ENCODE results near the gene MRPL55.

MRPL55 gene

GRCh38 chr1:228075801-228076271 lies 33.3 kb downstream of the MRPL55 start:
- Histone ChIP-seq H3K4me3 (ENCODE audit: low read length) (no peak overlapping the region), H3K27ac (ENCODE audit: low read length) (no peak overlapping the region), H3K27me3 (ENCODE audit: control insufficient read depth, insufficient read depth, low read length) (peaks cover 71% of the 10 kb centered on the region), H3K9ac (ENCODE audit: low read length) (no peak overlapping the region), H3K4me1 (ENCODE audit: control insufficient read depth, low read depth, low read length) (peaks cover 5% of the 10 kb centered on the region), H3K36me3 (ENCODE audit: control insufficient read depth, low read depth, low read length) (no peaks in the 10 kb centered on the region), H3K9me3 (ENCODE audit: control insufficient read depth, low read depth, low read length) (no peaks in the 10 kb centered on the region)

- Histone ChIP-seq H3K4me3 (ENCODE audit: low read length) (no peak overlapping the region), H3K27me3 (ENCODE audit: control insufficient read depth, insufficient read depth, low read length) (peaks cover 78% of the 10 kb centered on the region), H3K27ac (ENCODE audit: low read length) (no peak overlapping the region), H3K4me1 (ENCODE audit: control insufficient read depth, low read depth, low read length) (peaks cover 5% of the 10 kb centered on the region), H3K9ac (ENCODE audit: low read length) (no peak overlapping the region), H3K9me3 (ENCODE audit: control insufficient read depth, low read depth, low read length) (no peaks in the 10 kb centered on the region), H3K36me3 (ENCODE audit: control insufficient read depth, low read depth, low read length) (no peaks in the 10 kb centered on the region)
Observed at GRCh38 chr1:228074954-228075730, 34.0 kb downstream of the MRPL55 start.

DNA sequence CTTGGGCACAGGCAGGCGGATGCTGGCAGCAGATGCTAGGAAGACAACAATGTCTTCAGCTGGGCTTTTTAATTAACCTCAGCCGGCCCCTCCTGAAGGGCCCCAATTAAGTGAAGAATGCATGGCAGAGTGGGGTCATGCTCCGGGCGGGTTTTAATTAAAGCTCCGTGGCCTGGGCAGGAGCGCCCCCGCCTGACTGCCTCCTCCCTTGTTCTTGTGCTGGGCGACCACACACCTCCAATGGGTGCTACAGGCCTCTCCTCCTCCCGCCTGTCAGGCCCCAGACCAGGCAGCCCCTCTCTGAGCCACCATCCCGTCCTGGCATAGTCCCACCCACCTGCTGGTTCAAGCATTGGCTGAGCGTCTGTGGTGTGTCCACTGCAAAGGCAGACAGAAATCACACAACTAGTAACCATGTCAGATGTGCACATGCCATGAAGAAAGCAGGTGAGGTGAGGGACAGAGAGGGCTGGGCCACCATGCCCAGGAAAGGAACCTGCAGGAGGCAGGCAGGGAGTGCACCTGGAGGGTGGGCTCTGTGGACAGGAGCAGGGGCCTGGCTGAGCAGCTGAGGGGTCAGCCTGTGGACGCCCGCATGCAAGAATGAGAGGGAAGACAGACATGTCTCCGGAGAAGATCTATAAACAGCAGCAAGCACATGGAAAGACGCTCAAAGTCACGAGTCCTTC lies 35.1 kb downstream of the MRPL55 start:
- Histone ChIP-seq H3K36me3 (ENCODE audit: control insufficient read depth, low read depth, low read length) (no peaks in the 10 kb centered on the region), H3K27ac (ENCODE audit: low read length) (no peak overlapping the region), H3K9me3 (ENCODE audit: control insufficient read depth, low read depth, low read length) (no peaks in the 10 kb centered on the region), H3K9ac (ENCODE audit: low read length) (no peak overlapping the region), H3K4me3 (ENCODE audit: low read length) (no peak overlapping the region), H3K4me1 (ENCODE audit: control insufficient read depth, low read depth, low read length) (peaks cover 4% of the 10 kb centered on the region), H3K27me3 (ENCODE audit: control insufficient read depth, insufficient read depth, low read length) (peaks cover 89% of the 10 kb centered on the region)

DNA sequence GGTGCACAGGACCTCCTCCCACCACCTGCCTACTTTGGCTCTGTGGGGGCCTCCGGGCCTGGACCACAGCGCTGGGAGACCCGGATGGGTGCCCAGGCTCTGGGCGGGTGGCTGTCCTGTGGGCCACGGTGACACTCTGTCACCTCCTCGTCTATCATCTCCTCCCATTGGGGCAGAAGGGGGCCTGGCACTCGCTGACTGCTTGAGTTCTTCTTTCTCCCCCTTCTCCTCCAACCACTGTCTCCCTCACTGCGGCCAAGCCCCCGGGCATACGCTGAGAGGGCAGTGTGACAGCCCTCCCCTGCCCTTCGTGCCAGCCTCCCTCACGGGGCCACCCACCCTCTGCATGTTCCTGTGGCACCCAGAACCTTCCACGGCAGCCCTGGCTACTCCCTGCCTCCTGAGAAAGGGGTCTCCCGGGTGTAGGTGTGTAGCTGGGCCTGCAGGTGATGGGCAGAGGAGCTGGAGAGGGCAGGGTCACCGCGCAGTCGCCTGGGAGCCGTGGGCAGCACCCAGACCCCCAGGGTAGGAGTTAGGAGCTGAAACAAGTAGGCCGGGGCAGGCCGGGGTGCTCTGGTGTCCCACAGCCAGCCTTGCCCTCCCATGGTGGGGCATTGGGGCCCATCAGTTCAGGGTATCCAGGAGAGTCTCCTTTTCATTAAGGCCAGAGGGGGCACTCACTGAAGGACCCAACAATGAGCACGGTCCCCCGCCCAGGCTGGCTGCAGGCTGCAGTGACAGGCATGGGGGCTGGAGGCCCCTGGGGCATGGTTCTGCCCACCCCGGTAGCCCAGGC lies 35.8 kb downstream of the MRPL55 start:
- H3K4me3 ChIP-seq (ENCODE audit: low read length), result no peak overlapping the region
- H3K27ac ChIP-seq (ENCODE audit: low read length), result no peak overlapping the region
- no peaks in the 10 kb centered on the region for H3K9me3 ChIP-seq (ENCODE audit: control insufficient read depth, low read depth, low read length)
- peaks cover 97% of the 10 kb centered on the region for H3K27me3 ChIP-seq (ENCODE audit: control insufficient read depth, insufficient read depth, low read length)
- no peaks in the 10 kb centered on the region for H3K36me3 ChIP-seq (ENCODE audit: control insufficient read depth, low read depth, low read length)
- no peaks in the 10 kb centered on the region for H3K4me1 ChIP-seq (ENCODE audit: control insufficient read depth, low read depth, low read length)
- no peak overlapping the region for H3K9ac ChIP-seq (ENCODE audit: low read length)

- H3K9me3 ChIP-seq (ENCODE audit: control insufficient read depth, low read depth, low read length), result no peaks in the 10 kb centered on the region
- peaks cover 99% of the 10 kb centered on the region for H3K27me3 ChIP-seq (ENCODE audit: control insufficient read depth, insufficient read depth, low read length)
- H3K4me1 ChIP-seq (ENCODE audit: control insufficient read depth, low read depth, low read length), result no peaks in the 10 kb centered on the region
- H3K4me3 ChIP-seq (ENCODE audit: low read length), result no peak overlapping the region
- no peak overlapping the region for H3K27ac ChIP-seq (ENCODE audit: low read length)
- no peak overlapping the region for H3K9ac ChIP-seq (ENCODE audit: low read length)
- no peaks in the 10 kb centered on the region for H3K36me3 ChIP-seq (ENCODE audit: control insufficient read depth, low read depth, low read length)
Observed at GRCh38 chr1:228072658-228073043, 36.4 kb downstream of the MRPL55 start.

DNA sequence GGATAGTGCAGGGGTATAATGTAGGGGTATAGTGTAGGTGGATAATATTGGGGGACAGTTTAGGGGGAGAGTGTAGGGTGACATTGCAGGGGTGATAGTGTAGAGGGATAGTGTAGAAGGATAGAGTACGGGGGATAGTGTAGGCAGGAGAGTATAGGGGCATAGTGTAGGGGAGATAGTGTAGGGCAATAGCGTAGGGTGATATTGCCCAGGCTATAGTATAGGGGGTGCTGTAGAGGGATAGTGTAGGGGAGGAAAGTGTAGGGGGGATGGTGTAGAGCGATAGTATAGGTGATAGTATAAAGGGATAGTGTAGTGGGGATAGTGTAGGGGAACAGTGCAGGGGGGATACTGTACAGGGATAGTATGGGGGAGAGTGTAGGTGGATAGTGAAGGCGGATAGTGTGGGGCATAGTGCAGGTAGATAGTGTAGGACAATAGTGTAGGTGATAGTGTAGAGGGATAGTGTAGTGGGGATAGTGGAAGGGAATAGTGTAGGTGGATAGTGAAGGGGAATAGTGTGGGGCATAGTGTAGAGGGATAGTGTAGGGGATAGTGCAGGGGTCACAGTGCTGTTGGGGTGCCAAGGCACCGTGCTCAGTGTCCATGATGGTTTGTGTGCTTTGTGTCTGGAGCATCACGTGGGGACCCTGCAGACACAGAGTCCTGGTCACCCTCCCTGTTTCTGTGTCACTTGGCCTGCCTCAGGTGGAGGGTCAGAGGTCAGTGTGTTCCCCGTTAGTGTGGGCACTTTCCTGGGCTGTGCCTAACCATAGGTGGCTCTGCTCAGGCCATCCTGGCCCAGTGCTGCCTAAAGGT lies 37.1 kb downstream of the MRPL55 start:
- no peak overlapping the region for H3K4me3 ChIP-seq (ENCODE audit: low read length)
- no peaks in the 10 kb centered on the region for H3K36me3 ChIP-seq (ENCODE audit: control insufficient read depth, low read depth, low read length)
- H3K9ac ChIP-seq (ENCODE audit: low read length), result no peak overlapping the region
- no peak overlapping the region for H3K27ac ChIP-seq (ENCODE audit: low read length)
- no peaks in the 10 kb centered on the region for H3K4me1 ChIP-seq (ENCODE audit: control insufficient read depth, low read depth, low read length)
- peaks cover 99% of the 10 kb centered on the region for H3K27me3 ChIP-seq (ENCODE audit: control insufficient read depth, insufficient read depth, low read length)
- H3K9me3 ChIP-seq (ENCODE audit: control insufficient read depth, low read depth, low read length), result no peaks in the 10 kb centered on the region

DNA sequence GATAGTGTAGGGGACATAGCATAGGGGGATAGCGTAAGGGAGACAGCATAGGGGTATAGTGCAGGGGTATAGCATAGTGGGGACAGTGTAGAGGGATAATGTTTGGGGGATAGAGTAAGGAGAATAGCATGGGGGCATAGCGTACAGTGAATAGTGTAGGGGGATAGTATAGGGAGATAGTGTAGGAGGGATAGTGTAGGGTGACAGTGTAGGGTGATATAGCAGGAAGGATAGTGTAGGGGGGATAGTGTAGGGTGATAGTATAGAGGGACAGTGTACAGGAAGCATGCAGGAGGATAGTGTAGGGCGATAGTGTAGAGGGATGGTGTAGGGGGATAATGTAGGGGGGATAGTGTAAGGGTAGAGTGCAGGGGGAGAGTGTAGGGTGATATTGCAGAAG lies 38.2 kb downstream of the MRPL55 start:
- H3K9me3 ChIP-seq (ENCODE audit: control insufficient read depth, low read depth, low read length), result no peaks in the 10 kb centered on the region
- H3K4me3 ChIP-seq (ENCODE audit: low read length), result no peak overlapping the region
- H3K27me3 ChIP-seq (ENCODE audit: control insufficient read depth, insufficient read depth, low read length), result peaks cover 100% of the 10 kb centered on the region
- H3K4me1 ChIP-seq (ENCODE audit: control insufficient read depth, low read depth, low read length), result no peaks in the 10 kb centered on the region
- no peak overlapping the region for H3K27ac ChIP-seq (ENCODE audit: low read length)
- no peak overlapping the region for H3K9ac ChIP-seq (ENCODE audit: low read length)
- H3K36me3 ChIP-seq (ENCODE audit: control insufficient read depth, low read depth, low read length), result no peaks in the 10 kb centered on the region

- no peaks in the 10 kb centered on the region for H3K36me3 ChIP-seq (ENCODE audit: control insufficient read depth, low read depth, low read length)
- no peaks in the 10 kb centered on the region for H3K9me3 ChIP-seq (ENCODE audit: control insufficient read depth, low read depth, low read length)
- no peak overlapping the region for H3K27ac ChIP-seq (ENCODE audit: low read length)
- H3K27me3 ChIP-seq (ENCODE audit: control insufficient read depth, insufficient read depth, low read length), result peaks cover 100% of the 10 kb centered on the region
- H3K9ac ChIP-seq (ENCODE audit: low read length), result no peak overlapping the region
- no peaks in the 10 kb centered on the region for H3K4me1 ChIP-seq (ENCODE audit: control insufficient read depth, low read depth, low read length)
- H3K4me3 ChIP-seq (ENCODE audit: low read length), result no peak overlapping the region
Observed at GRCh38 chr1:228070173-228070572, 38.9 kb downstream of the MRPL55 start.

DNA sequence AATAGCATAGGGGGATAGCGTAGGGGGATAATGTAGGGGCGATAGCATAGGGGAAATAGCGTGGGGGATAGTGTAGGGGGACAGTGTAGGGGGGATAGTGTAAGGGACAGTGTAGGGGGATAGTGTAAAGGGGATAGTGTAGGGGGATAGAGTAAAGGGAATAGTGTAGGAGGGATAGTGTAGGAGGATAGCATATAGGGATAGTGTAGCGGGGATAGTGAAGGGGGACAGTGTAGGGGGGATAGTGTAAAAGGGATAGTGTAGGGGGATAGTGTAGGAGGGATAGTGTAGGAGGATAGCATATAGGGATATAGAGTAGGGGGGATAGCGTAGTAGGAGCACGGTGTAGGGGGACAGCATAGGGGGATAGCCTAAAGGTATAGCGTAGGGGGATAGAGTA lies 40.7 kb downstream of the MRPL55 start:
- Histone ChIP-seq H3K4me3 (ENCODE audit: low read length) (no peak overlapping the region), H3K27me3 (ENCODE audit: control insufficient read depth, insufficient read depth, low read length) (peaks cover 93% of the 10 kb centered on the region), H3K9me3 (ENCODE audit: control insufficient read depth, low read depth, low read length) (no peaks in the 10 kb centered on the region), H3K4me1 (ENCODE audit: control insufficient read depth, low read depth, low read length) (no peaks in the 10 kb centered on the region), H3K9ac (ENCODE audit: low read length) (no peak overlapping the region), H3K36me3 (ENCODE audit: control insufficient read depth, low read depth, low read length) (no peaks in the 10 kb centered on the region), H3K27ac (ENCODE audit: low read length) (no peak overlapping the region)

DNA sequence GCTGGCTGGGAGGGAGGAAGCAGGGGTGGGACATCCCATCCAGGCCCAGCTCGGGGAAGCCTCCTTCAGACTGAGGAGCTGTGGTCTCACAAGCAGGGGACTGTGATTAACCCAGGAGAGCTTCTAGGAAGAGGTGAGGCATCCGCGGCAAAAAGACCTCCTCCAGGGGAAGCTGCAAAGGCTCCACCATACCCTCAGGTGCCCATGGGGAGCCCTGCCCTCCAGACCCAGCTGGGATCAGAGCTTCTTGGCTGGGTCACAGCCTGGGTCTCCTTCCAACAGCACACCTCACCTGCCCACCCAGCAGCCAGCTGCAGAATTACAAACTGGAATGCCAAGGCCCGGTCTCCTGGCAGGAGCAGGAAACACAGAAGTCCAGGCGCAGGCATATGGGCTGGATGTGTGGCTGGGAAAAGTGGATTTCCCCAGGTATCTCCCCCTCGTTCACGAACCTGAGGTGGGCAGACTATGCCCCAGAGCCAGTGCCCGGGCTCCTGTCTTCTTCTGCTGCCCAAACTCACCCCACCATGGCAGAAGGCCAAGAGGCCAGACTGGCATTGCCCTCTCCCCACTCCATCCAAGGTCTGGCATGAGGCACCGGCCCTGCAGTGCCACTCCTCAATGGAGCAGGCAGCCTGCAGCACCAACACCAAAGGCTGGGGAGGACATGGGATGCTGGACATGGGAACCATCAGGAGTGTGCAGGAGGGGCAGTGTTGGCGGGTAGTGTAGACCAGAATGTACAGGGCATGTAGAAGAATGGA lies 42.0 kb downstream of the MRPL55 start:
- peaks cover 93% of the 10 kb centered on the region for H3K27me3 ChIP-seq (ENCODE audit: control insufficient read depth, insufficient read depth, low read length)

More for the DNA sequence above, 42.0 kb downstream of the MRPL55 start:
- H3K36me3 ChIP-seq (ENCODE audit: control insufficient read depth, low read depth, low read length), result no peaks in the 10 kb centered on the region
- H3K4me3 ChIP-seq (ENCODE audit: low read length), result no peak overlapping the region
- no peaks in the 10 kb centered on the region for H3K9me3 ChIP-seq (ENCODE audit: control insufficient read depth, low read depth, low read length)
- no peak overlapping the region for H3K27ac ChIP-seq (ENCODE audit: low read length)
- no peaks in the 10 kb centered on the region for H3K4me1 ChIP-seq (ENCODE audit: control insufficient read depth, low read depth, low read length)
- no peak overlapping the region for H3K9ac ChIP-seq (ENCODE audit: low read length)
